Measurements from ENCODE around the gene TACC3. TPM values are rescaled to one million over a fixed set of nuclear protein-coding genes. Genes with fewer than 3 reads are reported as not detected.
A peak's percentile ranks its signal among the peaks of the same experiment; 100 is the strongest.

TACC3 gene
- total RNA-seq, 1 donor from 2014 or later = 3.4 TPM

DNA sequence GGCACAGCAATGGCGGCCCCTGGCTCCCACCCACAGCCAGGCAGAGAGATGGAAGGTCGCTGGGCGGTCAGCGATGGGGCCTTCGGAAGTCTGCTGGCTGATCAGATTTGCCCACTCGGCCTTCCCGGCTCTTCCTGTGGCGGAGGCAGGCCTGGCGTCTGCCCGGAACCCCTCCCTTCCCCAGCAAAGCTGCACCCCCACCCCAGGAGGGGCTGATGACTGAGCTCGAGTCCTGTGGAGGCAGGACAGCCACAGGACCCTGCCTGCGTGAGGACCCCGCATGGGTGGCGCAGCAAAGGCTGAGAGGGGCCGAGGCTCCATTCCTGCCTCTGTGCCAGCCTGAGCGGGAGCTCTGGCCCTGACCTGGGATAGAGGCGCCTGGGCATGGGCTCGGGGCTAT is 34.8 kb downstream of the TACC3 start:
- no peaks in the 10 kb centered on the region for H3K27me3 ChIP-seq (ENCODE audit: control insufficient read depth, insufficient read depth, low read length)
- no peak for FAIRE-seq
- TF ChIP-seq, protein P1, sequence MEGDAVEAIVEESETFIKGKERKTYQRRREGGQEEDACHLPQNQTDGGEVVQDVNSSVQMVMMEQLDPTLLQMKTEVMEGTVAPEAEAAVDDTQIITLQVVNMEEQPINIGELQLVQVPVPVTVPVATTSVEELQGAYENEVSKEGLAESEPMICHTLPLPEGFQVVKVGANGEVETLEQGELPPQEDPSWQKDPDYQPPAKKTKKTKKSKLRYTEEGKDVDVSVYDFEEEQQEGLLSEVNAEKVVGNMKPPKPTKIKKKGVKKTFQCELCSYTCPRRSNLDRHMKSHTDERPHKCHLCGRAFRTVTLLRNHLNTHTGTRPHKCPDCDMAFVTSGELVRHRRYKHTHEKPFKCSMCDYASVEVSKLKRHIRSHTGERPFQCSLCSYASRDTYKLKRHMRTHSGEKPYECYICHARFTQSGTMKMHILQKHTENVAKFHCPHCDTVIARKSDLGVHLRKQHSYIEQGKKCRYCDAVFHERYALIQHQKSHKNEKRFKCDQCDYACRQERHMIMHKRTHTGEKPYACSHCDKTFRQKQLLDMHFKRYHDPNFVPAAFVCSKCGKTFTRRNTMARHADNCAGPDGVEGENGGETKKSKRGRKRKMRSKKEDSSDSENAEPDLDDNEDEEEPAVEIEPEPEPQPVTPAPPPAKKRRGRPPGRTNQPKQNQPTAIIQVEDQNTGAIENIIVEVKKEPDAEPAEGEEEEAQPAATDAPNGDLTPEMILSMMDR (IDR thresholded peaks at IDR 0.05; ENCODE audit: insufficient read depth, low read length, severe bottlenecking) = no peak
- DNase-seq (ENCODE audit: low read depth) = no peak
- H3K4me3 ChIP-seq (ENCODE audit: low read depth, low read length) = no peak overlapping the region
- H3K36me3 ChIP-seq (ENCODE audit: control insufficient read depth, insufficient read depth, low read length) = no peaks in the 10 kb centered on the region

DNA sequence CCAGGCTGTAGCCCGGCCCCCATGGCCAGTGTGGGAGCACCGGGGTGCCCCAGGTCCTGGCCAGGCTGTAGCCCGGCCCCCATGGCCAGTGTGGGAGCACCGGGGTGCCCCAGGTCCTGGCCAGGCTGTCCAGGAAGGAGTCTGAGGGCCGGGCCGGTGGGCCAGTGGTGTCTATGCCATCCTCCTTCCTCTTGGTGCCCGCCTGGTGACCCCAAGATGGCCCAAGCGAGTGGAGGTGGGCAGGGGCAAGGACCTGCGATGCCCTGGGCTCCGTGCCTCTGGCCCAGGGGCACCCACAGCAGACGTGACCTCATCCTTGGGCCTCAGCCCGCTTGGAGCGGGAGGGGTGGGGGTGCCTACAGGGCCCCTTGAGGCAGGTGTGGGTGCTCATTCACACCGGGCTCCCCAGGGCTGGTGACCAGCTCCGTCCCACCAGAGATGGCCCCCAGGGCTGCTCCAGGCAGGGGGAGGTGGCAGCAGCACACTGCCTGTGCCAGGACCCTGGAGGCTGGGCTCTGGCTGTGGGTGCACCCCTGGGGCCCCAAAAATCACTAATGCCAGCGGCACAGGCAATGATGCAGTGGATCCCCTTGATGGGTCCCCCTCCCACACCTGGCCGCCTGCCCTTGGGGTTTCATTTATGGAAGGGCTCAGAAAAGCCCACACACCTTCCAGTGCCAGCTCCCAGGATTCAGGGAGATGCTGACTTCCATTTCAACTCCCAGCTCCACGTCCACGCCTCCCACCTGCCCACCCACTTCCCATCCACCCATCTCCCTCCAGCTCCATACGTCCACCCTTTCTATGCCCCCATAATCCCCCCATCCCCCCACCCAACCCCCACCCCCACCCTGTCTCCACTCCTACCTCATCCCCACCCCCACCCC is 35.8 kb downstream of the TACC3 start:
- TF ChIP-seq, protein P1 (IDR thresholded peaks at IDR 0.05; ENCODE audit: insufficient read depth, low read length, severe bottlenecking) = no peak
- no peaks in the 10 kb centered on the region for H3K36me3 ChIP-seq (ENCODE audit: control insufficient read depth, insufficient read depth, low read length)
- no peak overlapping the region for H3K4me3 ChIP-seq (ENCODE audit: low read depth, low read length)
- no peak for FAIRE-seq
- no peak for DNase-seq (ENCODE audit: low read depth)
- H3K27me3 ChIP-seq (ENCODE audit: control insufficient read depth, insufficient read depth, low read length) = no peaks in the 10 kb centered on the region

DNA sequence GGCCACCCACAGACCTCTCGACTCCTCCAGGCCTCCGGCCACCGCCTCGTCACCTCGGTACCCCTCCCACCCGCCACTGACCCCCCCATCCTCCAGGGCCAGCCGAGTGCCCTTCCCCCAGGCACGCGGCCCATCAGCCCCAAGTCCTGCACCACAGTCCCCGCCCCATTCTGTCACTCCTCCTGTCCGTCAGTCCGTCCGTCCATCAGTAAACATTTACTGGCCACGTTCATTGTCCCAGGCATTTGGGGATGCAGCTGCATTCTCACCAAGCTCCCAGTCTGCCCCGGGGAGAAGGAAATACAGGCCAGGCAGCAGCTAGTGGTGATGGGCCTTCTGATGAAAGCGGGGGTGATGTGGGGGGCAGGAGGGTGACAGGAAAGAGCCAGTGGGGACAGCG is 36.5 kb downstream of the TACC3 start:
- TF ChIP-seq, protein P1 (IDR thresholded peaks at IDR 0.05; ENCODE audit: insufficient read depth, low read length, severe bottlenecking) = no peak
- no peaks in the 10 kb centered on the region for H3K27me3 ChIP-seq (ENCODE audit: control insufficient read depth, insufficient read depth, low read length)
- H3K4me3 ChIP-seq (ENCODE audit: low read depth, low read length) = no peak overlapping the region
- FAIRE-seq (no peak), DNase-seq (ENCODE audit: low read depth) (no peak)
- no peaks in the 10 kb centered on the region for H3K36me3 ChIP-seq (ENCODE audit: control insufficient read depth, insufficient read depth, low read length)

DNA sequence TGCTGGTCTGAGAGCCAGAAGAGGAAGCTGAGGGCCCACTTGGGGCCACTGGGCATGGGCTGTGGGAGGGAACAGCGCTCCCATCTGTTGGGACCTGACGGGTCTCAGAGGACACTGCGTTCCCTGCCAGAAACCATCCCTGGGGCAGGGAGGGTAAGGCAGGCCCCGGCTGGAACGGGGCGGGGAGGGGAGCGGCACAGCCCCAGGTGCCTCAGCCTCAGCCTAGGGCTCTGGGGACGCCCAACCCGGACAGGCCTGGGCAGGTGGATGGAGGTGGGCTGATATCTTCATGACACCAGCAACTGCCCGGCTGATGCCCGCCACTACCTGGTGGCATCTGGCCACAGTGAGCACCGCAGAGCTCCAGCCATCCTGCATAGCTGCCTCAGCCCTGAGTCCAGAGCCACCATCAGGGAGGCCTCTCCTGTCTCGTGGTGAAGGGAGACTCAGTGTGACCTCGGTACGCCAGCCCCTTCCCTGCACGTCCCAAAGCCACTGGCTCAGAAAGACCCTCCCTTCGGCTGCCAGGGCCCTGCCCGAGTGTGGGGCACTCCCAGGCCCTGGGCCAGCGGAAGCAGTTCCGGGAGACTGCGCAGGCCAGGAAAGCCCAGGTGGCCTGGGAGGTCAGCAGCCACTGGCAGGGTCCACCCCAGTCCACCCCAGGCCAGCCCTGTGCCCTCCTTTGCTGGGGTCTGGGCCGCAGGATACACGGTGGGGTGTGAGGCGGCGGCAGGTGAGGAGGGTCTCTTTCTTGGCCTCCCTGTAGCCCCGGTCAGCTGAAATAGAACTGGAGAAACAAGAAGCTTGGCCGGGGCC is 37.2 kb downstream of the TACC3 start:
- TF ChIP-seq, protein P1 (IDR thresholded peaks at IDR 0.05; ENCODE audit: insufficient read depth, low read length, severe bottlenecking) = peak; percentile 7
- DNase-seq (ENCODE audit: low read depth) (peak; percentile 38), FAIRE-seq (no peak)
- Histone ChIP-seq H3K27me3 (ENCODE audit: control insufficient read depth, insufficient read depth, low read length) (no peaks in the 10 kb centered on the region), H3K36me3 (ENCODE audit: control insufficient read depth, insufficient read depth, low read length) (no peaks in the 10 kb centered on the region), H3K4me3 (ENCODE audit: low read depth, low read length) (no peak overlapping the region)

DNA sequence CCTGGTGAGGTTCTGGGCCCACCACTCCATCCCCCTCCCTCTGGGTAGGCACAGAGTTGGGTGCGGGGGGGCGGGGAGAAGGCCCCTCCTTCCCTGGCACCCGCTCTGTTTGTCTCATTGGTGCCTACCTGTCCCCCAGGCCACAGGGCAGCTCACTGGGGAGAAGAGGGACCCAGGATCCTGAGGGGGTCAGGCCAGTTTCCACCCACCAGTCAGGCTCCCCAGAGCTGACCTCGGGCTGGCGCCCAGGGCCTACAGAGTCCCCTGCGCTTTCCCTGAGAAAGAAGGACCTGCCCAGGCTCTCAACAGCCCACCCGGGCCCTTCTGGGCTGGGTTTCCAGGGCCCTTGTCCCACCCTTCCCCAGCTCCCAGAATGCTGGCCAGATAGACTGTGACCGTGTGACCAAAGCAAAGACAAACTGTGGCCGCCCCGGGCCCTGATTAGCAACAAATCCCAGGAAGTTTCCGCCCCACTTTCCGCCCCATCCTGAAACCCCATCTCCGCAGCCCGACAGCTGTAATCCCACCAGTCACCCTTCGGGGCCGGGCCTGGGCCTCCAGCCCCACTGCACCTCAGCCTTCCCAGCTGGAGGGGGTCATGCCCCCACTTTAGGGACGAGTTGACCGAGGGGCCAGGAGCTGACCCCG is 38.0 kb downstream of the TACC3 start:
- TF ChIP-seq, protein P1 (IDR thresholded peaks at IDR 0.05; ENCODE audit: insufficient read depth, low read length, severe bottlenecking) = no peak
- no peaks in the 10 kb centered on the region for H3K36me3 ChIP-seq (ENCODE audit: control insufficient read depth, insufficient read depth, low read length)
- DNase-seq (ENCODE audit: low read depth) (no peak), FAIRE-seq (no peak)
- no peak overlapping the region for H3K4me3 ChIP-seq (ENCODE audit: low read depth, low read length)
- H3K27me3 ChIP-seq (ENCODE audit: control insufficient read depth, insufficient read depth, low read length) = no peaks in the 10 kb centered on the region

Data from bronchial epithelial cell (primary cell).